GM18511 (cell line): ENCODE data around the gene CCNA2.

Experiments
- ATAC-seq: cut with Tn5 transposase; IDR thresholded peaks from one replicate; pipeline ENCODE4 v1.9.1; 2021; ENCODE audit warnings: mild to moderate bottlenecking, moderate library complexity; ENCODE audit not compliant: unreplicated experiment

The CCNA2 gene

DNA sequence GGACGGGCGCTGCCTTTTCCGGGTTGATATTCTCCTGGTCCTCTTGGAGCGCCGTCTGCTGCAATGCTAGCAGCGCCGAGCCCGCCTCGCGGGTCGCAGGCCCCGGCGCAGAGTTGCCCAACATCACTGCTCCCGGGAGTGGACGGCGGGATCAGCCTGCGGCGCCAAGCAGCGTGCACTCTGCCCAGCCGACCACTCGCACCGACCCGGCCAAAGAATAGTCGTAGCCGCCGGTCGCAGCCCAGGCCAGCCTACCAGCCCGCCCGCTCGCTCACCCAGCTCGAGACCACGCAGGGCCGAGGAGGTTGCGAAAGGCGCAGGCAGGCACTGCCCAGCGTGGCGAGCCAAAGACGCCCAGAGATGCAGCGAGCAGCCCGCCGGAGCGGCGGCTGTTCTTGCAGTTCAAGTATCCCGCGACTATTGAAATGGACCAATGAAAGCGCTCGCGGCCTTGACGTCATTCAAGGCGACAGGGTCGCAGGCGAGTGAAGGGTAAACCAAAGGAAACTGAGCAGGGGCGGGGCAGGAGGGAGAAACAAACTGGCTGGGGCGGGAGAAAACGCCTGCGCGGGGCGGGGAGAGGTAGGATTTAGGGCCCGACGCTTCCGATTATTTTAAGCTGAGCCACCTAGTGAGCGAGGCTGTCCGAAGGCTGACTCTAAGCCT lies at the start of gene CCNA2:
Gene CCNA2, minus strand, starts transcription at position 379 of the 666 bp plus-strand sequence. Its CDS starts 255 bp downstream, at position 124.
- peak; percentile 94 for ATAC-seq

DNA sequence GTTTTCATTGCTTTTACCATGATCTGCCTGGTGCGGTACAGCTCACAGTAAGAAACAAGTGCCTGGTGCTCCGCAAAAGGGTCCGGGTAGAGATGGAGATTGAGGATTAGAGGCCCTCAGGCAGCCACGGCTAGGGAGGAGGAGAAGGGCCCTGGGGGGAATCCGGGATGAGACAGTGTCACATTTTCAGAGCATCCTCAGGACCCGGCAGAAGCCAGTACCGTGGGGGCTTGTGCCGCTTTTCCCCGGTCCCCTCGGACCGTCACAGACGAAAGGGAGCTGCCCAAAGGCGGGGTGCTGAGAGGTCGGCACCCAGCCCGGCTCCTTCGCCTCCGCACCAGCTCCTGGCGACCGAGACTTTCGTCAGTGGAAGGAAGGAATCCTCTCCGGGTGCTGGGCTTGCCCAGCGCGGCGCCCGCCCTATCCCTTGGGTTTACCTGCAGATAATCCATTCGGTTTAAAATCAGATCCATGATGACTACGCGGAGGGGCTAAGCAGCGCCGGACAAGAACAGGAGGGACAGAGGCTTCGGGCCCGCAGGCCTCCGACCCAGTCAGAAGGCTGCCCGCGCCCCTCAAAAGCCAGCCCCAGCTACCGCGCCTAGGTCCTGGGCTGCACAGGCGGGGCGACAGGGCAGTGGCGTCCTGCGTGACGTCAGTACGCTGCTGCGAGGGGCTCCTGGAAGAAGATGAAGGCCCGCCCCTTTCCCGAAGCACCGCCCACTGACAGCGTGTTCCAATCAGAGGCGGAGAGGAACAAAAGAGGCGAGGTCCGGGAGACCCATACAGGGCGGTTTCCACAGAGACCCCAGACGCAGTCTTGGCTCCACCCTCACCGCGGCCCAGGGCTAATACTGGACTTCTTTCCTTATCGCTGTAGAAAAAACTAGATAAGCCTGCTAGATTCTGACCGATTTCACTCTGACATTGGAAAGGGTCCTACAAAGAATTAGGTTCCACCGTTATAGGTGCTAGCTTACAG lies 46.4 kb upstream of the CCNA2 start, which contains the start of gene BBS7:
Gene BBS7, minus strand, starts transcription at position 634 of the 982 bp plus-strand sequence. Its CDS starts 161 bp downstream, at position 473.
- ATAC-seq: peak; percentile 99

DNA sequence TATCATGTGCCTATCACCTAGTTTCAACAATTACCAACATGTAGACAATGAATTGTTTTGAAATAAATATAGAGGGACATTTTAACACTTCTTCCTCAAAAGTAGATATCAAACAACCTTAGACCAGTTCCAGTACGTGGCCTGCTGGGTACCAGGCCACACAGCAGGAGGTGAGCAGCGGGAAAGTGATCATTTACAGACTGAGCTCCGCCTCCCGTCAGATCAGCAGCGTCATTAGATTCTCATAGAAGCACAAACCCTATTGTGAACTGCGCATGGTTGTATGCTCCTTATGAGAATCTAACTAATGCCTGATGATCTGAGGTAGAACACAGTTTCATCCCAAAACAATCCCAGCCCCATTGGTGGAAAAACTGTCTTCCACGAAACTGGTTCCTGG lies 40.1 kb upstream of the CCNA2 start:
- no peak for ATAC-seq

DNA sequence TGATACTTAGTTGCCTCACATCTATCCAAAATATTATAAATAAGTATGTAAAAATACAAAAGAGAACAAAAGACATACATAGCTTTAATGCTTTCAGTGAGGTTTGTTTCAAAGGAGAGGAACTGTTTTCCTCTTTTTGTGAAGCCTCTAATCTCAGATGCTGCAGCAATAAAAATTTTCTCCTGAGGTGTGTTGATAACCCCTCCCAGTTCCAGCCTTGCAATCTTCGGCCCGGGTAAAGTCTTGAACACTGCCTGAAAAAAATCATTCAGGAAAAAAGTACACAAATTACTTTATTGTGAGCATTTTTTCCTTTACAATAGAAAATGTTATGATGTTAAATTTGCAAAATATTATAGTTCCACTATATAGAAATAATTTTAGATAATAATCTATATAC lies 37.7 kb upstream of the CCNA2 start:
- ATAC-seq: no peak

DNA sequence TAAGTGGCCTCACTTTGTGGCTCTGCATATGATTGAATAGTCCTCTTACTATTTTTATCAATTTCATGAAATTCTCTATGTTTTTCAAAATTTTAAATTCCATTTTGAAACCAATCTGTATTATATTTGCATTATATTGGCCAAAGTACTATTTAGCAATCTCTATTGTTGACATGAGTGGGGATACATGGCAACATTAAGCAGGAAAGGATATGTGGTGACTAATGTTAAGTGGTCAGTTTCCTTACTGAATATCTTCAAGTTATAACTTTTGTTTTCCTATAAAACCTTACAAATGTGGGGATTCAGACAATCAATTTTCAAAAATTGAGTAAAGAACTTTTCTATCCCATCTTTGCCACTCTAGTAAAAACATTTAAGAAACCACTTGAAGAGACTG lies 36.4 kb upstream of the CCNA2 start:
- no peak for ATAC-seq

DNA sequence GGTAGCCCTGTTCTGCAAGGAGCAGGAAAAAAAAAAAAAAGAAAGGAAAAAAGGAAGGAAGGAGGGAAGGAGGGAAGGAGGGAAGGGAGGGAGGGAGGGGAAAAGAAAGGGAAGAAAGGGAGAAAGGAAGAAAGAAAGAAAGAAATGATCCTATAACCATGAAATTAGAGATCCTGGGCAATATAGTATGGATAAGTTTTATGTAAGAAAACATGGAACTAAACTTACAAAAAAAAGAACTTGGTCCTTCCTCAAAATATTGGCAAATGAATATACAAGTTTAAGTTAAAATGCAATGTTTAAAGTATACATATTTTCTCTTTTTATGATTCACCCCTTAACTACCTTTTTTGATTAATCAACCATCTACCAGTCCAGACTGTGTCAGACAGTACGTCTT lies 27.7 kb upstream of the CCNA2 start:
- ATAC-seq: no peak

DNA sequence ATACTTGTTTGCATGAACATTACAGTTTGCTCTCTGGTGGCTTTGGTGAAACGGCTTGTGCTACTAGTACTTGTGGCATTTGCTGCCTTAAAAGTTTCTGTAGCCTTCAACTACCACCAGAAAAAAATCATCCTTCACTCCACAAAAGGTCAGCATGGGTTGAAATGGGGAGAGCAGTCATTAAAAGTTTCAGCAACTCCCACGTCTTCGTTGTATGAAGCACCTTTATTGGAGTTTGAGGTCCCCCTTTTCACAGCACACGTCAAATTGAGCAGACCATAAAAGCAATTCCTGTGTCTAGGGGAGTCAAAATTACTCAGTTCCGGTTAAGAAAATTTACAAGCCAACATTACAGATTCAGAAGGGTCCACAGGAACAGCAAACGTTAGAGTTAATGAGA lies 23.0 kb upstream of the CCNA2 start:
- no peak for ATAC-seq

DNA sequence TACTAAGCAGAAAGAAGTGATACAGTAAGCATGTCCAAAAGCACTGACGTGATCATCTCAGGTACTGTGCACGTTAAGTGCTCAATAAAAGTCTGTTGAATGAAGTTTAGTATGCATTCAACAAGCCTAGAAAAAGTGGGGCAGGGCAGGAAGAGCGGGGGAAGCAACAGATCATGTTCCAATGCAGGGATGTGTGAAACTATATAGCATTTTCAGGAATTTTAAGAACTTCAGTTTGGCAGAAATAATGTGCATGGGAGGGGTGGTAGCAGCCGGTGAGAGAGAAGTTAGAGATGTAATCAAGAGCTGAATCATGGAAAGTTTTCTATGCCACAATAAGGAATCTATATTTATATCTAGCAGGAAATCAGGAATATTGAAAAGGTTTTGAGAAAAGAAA lies 19.2 kb upstream of the CCNA2 start:
- ATAC-seq: no peak

DNA sequence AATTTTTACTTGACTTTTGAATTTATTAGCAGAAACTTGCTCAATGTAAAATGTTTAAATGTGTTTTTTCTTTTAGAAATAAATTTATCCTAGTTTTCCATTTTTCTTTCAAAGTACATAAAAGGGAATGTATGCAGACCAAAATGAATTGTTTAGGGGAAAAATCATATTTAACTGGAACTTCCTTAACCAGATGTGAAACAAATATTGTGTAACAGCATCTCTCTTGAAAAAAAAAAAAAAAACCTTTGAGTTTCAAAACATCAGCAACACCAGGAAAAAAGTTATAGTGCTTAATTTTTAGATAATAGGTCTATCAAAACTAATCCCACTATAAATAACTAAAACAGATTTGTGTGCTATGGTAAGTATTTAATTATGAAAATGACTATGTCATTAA lies 14.5 kb upstream of the CCNA2 start:
- ATAC-seq: no peak

DNA sequence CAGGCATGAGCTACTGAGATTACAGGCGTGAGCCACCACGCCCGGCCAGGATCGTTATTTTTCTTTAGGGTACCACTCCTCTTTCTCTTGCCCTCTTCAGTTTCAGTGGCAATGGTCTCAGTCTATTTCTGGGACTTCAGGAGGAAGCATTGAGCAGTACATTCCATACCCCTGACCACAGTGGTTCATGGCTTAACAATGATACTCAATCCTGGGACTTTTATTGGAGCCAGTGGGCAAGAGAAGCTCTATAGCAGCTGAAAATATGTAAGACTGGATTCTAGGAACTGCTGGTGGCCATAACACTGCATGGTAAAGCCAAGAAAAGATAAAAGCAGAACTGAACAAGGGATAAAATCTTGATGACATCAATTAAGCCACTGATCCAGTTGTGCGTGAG lies 5.8 kb upstream of the CCNA2 start:
- ATAC-seq: no peak

DNA sequence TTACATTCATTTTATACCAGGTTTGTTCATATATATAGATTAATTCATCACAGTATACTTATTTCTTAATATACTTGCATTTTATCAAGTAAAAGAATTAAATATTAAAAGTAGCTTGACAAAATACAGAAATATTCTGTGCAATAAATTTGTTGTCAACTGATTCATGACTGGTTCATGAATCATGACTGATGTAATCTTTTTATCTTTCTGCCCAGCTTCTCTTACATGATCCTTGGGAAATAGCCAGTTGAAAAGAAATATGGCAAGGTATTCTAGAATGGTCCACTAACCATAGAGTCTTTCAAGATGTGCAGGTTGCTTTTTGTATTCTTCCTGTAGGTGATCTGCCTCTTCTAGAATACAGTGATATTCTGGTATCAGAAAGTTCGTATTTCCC lies 4.2 kb upstream of the CCNA2 start:
- ATAC-seq: no peak

DNA sequence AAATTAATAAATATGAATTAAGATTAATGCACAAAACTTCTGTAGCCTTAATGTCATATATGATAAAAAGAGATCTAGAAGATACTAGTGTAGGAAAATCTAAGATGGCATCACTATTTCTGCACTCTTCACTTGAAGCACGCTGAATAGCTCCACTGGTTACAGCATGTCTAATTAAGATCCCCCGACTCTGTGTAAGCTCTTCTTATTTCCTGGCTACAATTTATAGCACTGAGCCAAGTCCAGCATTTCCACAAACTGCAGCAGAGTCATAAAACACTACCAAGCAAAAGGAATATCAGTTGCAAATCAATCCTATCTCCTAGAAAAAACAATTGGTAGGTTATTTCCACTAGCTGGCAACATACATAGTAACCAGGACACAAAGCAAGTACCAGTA lies 1.3 kb upstream of the CCNA2 start:
- ATAC-seq: no peak

DNA sequence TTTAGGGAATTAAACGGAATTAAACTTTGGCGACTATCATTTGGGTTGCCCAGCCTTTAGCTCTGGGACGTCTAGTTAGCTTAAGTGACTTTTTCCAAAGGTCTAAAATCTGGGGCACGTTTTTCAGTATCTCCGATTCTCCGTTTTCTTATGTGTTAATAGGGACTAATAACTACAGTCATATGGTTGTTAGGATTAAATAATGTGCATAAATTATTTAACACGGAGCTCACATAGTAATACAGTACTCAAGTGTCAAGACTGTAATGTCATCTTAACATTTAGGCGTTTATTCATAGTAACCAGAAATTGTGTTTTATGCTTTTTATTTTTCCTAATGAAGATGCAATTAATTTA lies 466 bp upstream of the CCNA2 start:
- no peak for ATAC-seq

DNA sequence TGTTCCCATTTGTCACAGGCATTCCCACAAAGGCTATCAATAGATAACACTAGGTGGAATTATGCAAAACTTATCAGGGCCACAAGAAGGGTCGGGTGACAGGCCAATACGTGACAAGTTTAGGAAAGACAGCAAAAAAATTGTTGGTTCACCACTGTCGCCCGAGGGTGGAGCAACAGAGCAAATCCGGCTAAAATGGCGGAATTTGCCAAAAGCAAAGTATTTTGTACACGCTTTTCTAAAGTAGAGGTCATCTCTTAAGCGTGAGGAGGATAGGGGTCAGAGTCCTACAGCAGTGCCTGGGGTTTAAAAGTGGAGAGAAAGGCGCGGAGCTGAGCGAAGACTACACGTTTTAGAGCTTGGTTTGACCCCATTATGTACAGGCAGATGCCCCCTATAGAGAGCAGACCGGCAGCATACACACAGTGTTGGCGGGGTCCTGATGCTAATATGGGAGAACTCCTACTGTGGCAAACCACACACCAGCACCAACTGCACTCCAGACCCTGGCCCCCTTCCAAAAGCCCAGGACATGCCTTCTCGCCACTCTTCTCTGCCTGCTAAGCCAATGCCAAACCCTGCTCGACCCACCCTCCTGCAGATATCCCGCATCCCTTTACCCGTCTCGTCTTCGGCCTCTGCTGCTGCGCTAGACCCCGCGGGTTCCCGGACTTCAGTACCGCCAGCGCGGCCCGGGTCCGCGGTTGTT lies 733 bp downstream of the CCNA2 start:
- peak; percentile 48 for ATAC-seq

DNA sequence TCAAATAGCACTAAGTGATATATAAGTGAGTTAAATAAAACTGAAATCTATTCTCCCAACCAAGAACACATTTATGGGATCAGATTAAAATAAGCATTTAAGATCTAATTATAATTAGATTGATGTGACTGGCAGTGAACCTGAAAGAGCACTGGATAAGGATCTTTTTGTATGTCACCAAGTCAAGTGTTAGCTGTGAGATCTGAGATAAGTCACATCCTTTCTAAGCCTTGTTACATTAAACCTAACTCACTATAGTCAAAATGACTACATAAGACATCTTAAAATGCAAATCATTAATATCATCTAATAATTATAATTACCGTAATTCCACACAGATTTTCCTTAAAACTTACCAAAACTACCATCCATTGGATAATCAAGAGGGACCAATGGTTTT lies 1.6 kb downstream of the CCNA2 start:
- no peak for ATAC-seq

DNA sequence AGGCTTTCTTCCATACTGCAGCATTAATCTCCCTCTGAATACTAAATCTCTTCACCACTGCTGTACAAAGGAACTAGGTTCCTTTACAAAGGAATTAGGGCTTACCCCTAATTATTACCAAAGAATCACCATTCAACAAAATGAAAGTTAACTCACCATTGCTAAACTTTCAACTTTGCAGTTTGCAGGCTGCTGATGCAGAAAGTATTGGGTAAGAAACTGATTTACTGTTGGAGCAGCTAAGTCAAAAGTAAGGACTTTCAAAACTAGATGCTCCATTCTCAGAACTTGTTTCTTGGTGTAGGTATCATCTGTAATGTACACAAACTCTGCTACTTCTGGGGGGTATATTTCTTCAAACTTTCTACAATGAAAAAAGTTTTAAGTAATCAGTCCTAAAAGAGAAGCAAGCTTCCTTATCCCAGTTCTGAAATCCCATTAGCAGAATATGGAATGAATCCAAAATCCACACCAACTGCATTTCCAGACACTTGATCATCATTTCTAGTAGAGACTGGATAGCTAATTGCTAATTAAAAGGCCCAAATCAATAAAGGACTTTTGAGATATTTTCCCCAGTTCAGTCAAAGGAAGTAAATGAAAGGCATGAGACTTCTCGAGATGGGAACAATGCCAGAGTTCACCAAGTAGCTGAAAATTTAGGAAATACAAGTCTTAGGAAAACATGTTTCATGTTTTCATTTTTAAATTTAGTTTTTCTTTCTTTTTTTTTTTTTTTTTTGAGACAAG lies 4.3 kb downstream of the CCNA2 start:
- ATAC-seq: no peak

DNA sequence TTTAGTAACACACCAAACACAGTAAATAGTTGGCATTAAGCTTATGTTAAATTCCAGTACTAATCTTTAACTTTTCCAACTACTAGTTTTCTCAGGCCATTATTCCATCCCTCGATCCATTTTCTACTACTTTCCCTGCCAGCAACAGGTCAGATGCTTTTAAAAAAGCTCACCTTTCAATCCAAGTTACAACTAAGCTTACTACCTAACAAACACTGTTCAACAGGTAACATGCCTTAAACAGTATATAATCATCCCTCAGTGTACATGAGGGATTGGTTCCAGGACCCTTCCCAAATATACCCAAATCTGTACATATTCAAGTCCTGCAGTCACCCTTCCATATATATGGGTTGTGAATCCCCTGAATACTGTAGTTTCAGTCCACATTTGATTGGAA lies 5.5 kb downstream of the CCNA2 start:
- ATAC-seq: no peak

DNA sequence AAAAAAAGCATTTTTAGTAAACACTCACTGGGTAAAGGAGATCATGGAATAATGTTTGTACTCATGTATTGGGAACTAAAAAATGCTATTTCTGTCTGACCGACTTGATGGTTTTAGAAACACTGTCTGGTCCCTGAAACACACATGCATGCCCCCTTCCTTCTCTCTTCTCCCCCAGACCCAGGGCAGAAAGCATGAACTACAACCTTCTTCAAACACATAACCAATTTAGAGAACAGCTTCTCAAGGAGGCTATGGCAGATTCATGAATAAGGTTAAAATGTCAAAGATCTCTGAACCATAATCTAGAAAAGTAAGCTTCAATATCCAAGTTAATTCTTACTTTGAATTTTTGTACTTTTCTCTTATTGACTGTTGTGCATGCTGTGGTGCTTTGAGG lies 6.0 kb downstream of the CCNA2 start:
- no peak for ATAC-seq

DNA sequence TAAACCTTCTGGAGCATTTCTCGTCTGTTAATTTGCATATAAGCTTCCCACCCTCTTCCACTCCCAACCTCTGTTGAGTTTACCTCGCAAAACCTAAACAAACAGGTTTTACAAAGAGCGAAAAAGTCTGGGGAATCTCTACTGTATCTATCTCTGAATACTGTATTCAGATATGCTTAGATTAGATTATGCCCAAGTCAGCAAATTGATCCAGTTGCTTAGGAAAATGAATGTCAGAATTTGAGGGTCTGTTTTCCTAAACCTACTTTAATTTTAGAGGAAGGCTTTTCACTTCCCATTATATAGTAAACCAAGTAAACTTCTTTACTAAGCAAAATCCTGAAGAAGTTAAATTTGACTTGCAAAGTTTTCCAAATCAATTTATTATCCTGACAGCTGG lies 6.7 kb downstream of the CCNA2 start:
- no peak for ATAC-seq

DNA sequence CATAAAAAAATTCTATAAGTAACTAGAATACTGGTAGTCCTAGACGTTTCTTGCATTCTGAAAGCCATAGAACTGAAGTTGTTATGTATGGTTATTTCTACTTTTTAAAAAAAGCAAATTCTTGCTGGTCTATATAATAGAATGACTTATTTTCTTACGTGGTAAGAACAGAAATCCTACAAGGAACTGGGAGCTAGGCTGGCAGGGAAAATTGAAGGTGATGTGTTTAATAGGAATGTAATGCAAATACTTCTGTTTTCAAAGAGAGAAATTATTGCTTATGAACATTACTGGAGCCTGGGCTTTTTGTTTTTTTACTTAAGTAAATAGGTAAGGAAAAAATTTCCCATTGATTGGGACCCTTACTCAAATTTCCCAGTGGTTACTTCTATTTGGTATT lies 8.9 kb downstream of the CCNA2 start:
- no peak for ATAC-seq

DNA sequence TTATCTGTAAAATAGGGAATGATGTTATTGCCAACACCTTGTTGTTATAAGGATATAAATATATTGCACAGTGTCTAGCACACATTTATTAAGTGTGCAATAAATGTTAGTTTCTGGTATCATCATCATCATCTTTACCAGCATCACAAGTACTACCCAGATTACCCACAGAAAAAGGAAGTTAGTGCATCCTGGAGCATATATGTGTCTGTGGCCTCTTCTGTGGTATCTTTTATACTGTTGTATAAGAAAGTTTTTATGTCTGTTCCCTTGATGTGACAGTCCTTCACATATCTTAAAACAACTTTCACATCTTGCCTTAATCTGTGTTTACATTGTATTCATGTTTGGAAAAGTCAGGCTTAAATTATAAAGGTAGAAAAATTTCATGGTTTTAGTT lies 12.6 kb downstream of the CCNA2 start:
- no peak for ATAC-seq
